DOHH2 (cell line): ENCODE results near the gene PHF20.
A peak's percentile ranks its signal among the peaks of the same experiment; 100 is the strongest.

Experiments
- H3F3A ChIP-seq: fragments of 200-600 bp; sonication (generic), shearing (Covaris generic); 2 replicates; pipeline ENCODE4 v1.6.0; 2016; ENCODE audit warnings: antibody characterized with exemption, mild to moderate bottlenecking; ENCODE audit not compliant: control insufficient read depth, insufficient read depth
- H3K27ac ChIP-seq: fragments of 200-600 bp; sonication (generic); 2 replicates; pipeline ENCODE4 v1.5.1; 2014; ENCODE audit warnings: low read depth, mild to moderate bottlenecking, low read length, moderate library complexity
- H3K27me3 ChIP-seq: fragments of 200-600 bp; sonication (generic); 2 replicates; pipeline ENCODE4 v1.6.1; 2014; ENCODE audit warnings: mild to moderate bottlenecking, low read length, mixed read lengths; ENCODE audit not compliant: control insufficient read depth
- H3K36me3 ChIP-seq: fragments of 200-600 bp; sonication (generic); 2 replicates; pipeline ENCODE4 v1.6.1; 2014; ENCODE audit warnings: mild to moderate bottlenecking, low read length, moderate library complexity, mixed read lengths; ENCODE audit not compliant: control insufficient read depth
- H3K4me1 ChIP-seq: fragments of 200-600 bp; sonication (generic); 2 replicates; pipeline ENCODE4 v1.6.1; 2014; ENCODE audit warnings: mild to moderate bottlenecking, low read length, mixed read lengths; ENCODE audit not compliant: control insufficient read depth
- H3K4me2 ChIP-seq: fragments of 200-600 bp; sonication (generic); 2 replicates; pipeline ENCODE4 v1.6.0; 2014; ENCODE audit warnings: mild to moderate bottlenecking, low read length, moderate library complexity
- H3K4me3 ChIP-seq: fragments of 200-600 bp; sonication (generic); 2 replicates; pipeline ENCODE4 v1.5.1; 2014; ENCODE audit warnings: mild to moderate bottlenecking, low read length, mixed read lengths
- H3K79me2 ChIP-seq: fragments of 200-600 bp; sonication (generic); 2 replicates; pipeline ENCODE4 v1.6.1; 2014; ENCODE audit warnings: mild to moderate bottlenecking, low read length, mixed read lengths; ENCODE audit not compliant: control insufficient read depth
- H3K9me2 ChIP-seq: fragments of 200-600 bp; sonication (generic); replicated peaks from 2 replicates; pipeline ENCODE4 v1.6.1; 2014; ENCODE audit warnings: mild to moderate bottlenecking, low read length, mixed read lengths; ENCODE audit not compliant: control insufficient read depth
- H3K9me3 ChIP-seq: fragments of 200-600 bp; sonication (generic); 2 replicates; pipeline ENCODE4 v1.6.1; 2014; ENCODE audit warnings: antibody characterized with exemption, low read length, mixed read lengths; ENCODE audit not compliant: control insufficient read depth, insufficient read depth
- H4K20me1 ChIP-seq: fragments of 200-600 bp; sonication (generic); 2 replicates; pipeline ENCODE4 v1.6.0; 2014; ENCODE audit warnings: low read depth, mild to moderate bottlenecking, antibody characterized with exemption, low read length, moderate library complexity; ENCODE audit not compliant: control insufficient read depth, insufficient read depth
- CTCF ChIP-seq: fragments of 200-600 bp; sonication (generic); IDR thresholded peaks from one replicate; pipeline ENCODE4 v1.5.1; 2014; ENCODE audit warnings: antibody characterized with exemption, mild to moderate bottlenecking, low read depth, low read length; ENCODE audit not compliant: poor library complexity, severe bottlenecking
- EZH2phosphoT487 ChIP-seq: fragments of 200-600 bp; sonication (generic); IDR thresholded peaks from 2 replicates; pipeline ENCODE4 v1.6.1; 2017; ENCODE audit warnings: borderline replicate concordance, mild to moderate bottlenecking, antibody characterized with exemption, low read length, moderate library complexity, mixed read lengths

Gene PHF20

GRCh38 chr20:35975576-35976373 is 204.0 kb downstream of the PHF20 start:
- Histone ChIP-seq H4K20me1 (no peaks in the 10 kb centered on the region), H3K4me2 (no peak overlapping the region), H3K27ac (no peak overlapping the region), H3K27me3 (no peaks in the 10 kb centered on the region), H3K36me3 (no peaks in the 10 kb centered on the region), H3K9me3 (no peaks in the 10 kb centered on the region), H3F3A (peaks cover 10% of the 10 kb centered on the region; the same call in 1 of the 2 replicates), H3K79me2 (no peaks in the 10 kb centered on the region), H3K9me2 (no peaks in the 10 kb centered on the region), H3K4me1 (peaks cover 51% of the 10 kb centered on the region), H3K4me3 (no peak overlapping the region)
- TF ChIP-seq CTCF (no peak), EZH2phosphoT487 (no peak)

GRCh38 chr20:35978041-35978513 is 206.3 kb downstream of the PHF20 start:
- Histone ChIP-seq H3K4me2 (peak overlapping the region; percentile 80), H3K9me3 (no peaks in the 10 kb centered on the region), H3K79me2 (no peaks in the 10 kb centered on the region), H3K9me2 (no peaks in the 10 kb centered on the region), H3K4me1 (peaks cover 69% of the 10 kb centered on the region), H3K36me3 (no peaks in the 10 kb centered on the region), H4K20me1 (no peaks in the 10 kb centered on the region), H3F3A (peaks cover 10% of the 10 kb centered on the region), H3K27me3 (no peaks in the 10 kb centered on the region), H3K27ac (peak overlapping the region; percentile 93), H3K4me3 (peak overlapping the region; percentile 56)
- TF ChIP-seq EZH2phosphoT487 (no peak), CTCF (no peak)

DNA sequence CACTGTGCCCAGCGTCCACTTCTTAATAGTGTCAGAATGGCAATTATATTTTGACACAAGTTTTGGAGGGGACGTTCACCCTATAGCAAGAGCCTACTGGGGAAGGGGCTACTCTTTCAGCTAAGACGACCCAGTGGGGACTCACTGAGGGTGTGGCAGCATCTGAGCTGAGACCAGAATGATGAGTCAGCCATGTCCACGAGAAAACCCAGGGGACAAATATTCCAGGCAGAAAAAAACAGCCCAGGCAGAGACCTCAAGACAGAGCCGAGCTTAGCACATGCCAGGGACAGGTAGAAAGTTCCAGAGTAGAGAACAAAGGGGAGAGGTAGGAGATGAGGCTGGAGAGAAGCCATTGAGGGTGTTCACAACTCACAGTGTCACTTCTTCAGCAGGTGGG is 207.7 kb downstream of the PHF20 start:
- Histone ChIP-seq H3K9me2 (no peaks in the 10 kb centered on the region), H3K27me3 (no peaks in the 10 kb centered on the region), H3K4me3 (no peak overlapping the region), H3K9me3 (no peaks in the 10 kb centered on the region), H3K27ac (peak overlapping the region; percentile 93), H3K79me2 (no peaks in the 10 kb centered on the region), H3K36me3 (no peaks in the 10 kb centered on the region), H4K20me1 (no peaks in the 10 kb centered on the region), H3K4me1 (peaks cover 80% of the 10 kb centered on the region), H3F3A (peaks cover 10% of the 10 kb centered on the region), H3K4me2 (no peak overlapping the region)
- TF ChIP-seq EZH2phosphoT487 (no peak), CTCF (no peak)
